Neural progenitor cell (in vitro differentiated cells): Measurements from ENCODE around the gene ARL3. TPM values are rescaled to one million over a fixed set of nuclear protein-coding genes. Genes with fewer than 3 reads are reported as not detected.

Experiments
- DNase-seq: peaks from one replicate; pipeline ENCODE4 v3.0.0-alpha.2; 2016; ENCODE audit warnings: low spot score
- H2AFZ ChIP-seq: fragments of 200-600 bp; sonication (generic); replicated peaks from 2 replicates; pipeline ENCODE4 v1.6.1; 2016; ENCODE audit warnings: antibody characterized with exemption
- H3F3A ChIP-seq: fragments of 200-600 bp; sonication (generic); 2 replicates; pipeline ENCODE4 v1.6.1; 2016; ENCODE audit warnings: antibody characterized with exemption, low read depth
- H3K27ac ChIP-seq: fragments of 200-600 bp; sonication (generic); 2 replicates; pipeline ENCODE4 v1.5.1; 2016; ENCODE audit warnings: mild to moderate bottlenecking
- H3K27me3 ChIP-seq: fragments of 200-600 bp; sonication (generic); 2 replicates; pipeline ENCODE4 v1.6.1; 2016; ENCODE audit warnings: mild to moderate bottlenecking, moderate library complexity
- H3K36me3 ChIP-seq: fragments of 200-600 bp; sonication (generic); 2 replicates; pipeline ENCODE4 v1.5.1; 2016
- H3K4me1 ChIP-seq: fragments of 200-600 bp; sonication (generic); 2 replicates; pipeline ENCODE4 v1.6.1; 2016; ENCODE audit warnings: mixed run types
- H3K4me2 ChIP-seq: fragments of 200-600 bp; sonication (generic); 2 replicates; pipeline ENCODE4 v1.6.1; 2016
- H3K4me3 ChIP-seq: fragments of 200-600 bp; sonication (generic); 2 replicates; pipeline ENCODE4 v1.5.1; 2016
- H3K79me2 ChIP-seq: fragments of 200-600 bp; sonication (generic); 2 replicates; pipeline ENCODE4 v1.6.1; 2016; ENCODE audit warnings: low read depth
- H3K9ac ChIP-seq: fragments of 200-600 bp; sonication (generic); 2 replicates; pipeline ENCODE4 v1.6.1; 2016
- H3K9me3 ChIP-seq: fragments of 200-600 bp; sonication (generic); 2 replicates; pipeline ENCODE4 v1.5.1; 2016; ENCODE audit warnings: low read depth
- H4K20me1 ChIP-seq: fragments of 200-600 bp; sonication (generic); 2 replicates; pipeline ENCODE4 v1.6.1; 2016; ENCODE audit warnings: low read depth
- H3K27ac Mint-ChIP-seq: 3 replicates; pipeline ENCODE4 v1.8.0; 2021; ENCODE audit warnings: mixed read lengths
- H3K27me3 Mint-ChIP-seq: 2 replicates; pipeline ENCODE4 v1.8.0; 2022; ENCODE audit warnings: low read depth, mild to moderate bottlenecking, inconsistent platforms, moderate library complexity, mixed read lengths; ENCODE audit not compliant: insufficient read depth
- H3K36me3 Mint-ChIP-seq: 3 replicates; pipeline ENCODE4 v1.8.0; 2021; ENCODE audit warnings: mixed read lengths
- H3K4me1 Mint-ChIP-seq: 3 replicates; pipeline ENCODE4 v1.8.0; 2021; ENCODE audit warnings: mixed read lengths
- H3K4me3 Mint-ChIP-seq: 3 replicates; pipeline ENCODE4 v1.8.0; 2021; ENCODE audit warnings: mild to moderate bottlenecking, moderate library complexity, mixed read lengths
- H3K9me3 Mint-ChIP-seq: 3 replicates; pipeline ENCODE4 v1.8.0; 2020; ENCODE audit warnings: mixed read lengths
- EZH2 ChIP-seq: fragments of 200-600 bp; sonication (generic); IDR thresholded peaks from 2 replicates; pipeline ENCODE4 v1.6.1; 2017; ENCODE audit warnings: antibody characterized with exemption, mild to moderate bottlenecking, moderate library complexity
- EZH2phosphoT487 ChIP-seq: fragments of 200-600 bp; sonication (generic); IDR thresholded peaks from 2 replicates; pipeline ENCODE4 v1.6.1; 2017; ENCODE audit warnings: antibody characterized with exemption
- total RNA-seq: library from RNA; depleted of rRNA; stranded (reverse); fragments of >200 nt; gene quantifications from 2 replicates; pipeline ENCODE4 v1.2.3, GENCODE V29; 2015; ENCODE audit warnings: low replicate concordance
- TF ChIP-seq, protein P1 (sequence below): fragments of 200-600 bp; sonication (generic); IDR thresholded peaks from 2 replicates; pipeline ENCODE4 v1.5.1; 2017; ENCODE audit warnings: antibody characterized with exemption, mild to moderate bottlenecking

Gene ARL3
- total RNA-seq, 1 donor from 2014 or later, result 29.7 TPM

DNA sequence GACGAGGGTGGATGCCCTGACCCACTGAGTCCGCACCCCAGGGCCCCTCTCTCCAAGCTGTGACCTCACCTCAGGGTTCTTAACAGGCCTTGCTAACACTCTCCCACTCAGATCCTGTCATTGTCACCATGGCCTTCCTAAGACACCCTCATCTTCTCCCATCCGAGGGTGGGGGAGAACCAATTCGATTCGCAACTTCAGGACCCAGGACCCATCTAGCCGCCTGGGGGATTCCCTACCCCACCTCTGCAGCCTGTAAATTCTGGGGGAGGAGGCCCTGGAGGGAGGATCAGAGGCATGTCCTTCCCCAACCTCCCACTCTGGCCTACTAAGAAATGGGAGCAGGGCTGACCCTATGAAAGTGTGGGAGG lies 52.6 kb downstream of the ARL3 start:
- Mint-ChIP-seq H3K9me3 (no peaks in the 10 kb centered on the region), H3K36me3 (peaks cover 8% of the 10 kb centered on the region), H3K4me3 (peak overlapping the region; percentile 48), H3K27ac (no peak overlapping the region), H3K4me1 (peaks cover 20% of the 10 kb centered on the region), H3K27me3 (peaks cover 9% of the 10 kb centered on the region)
- H3K4me3 ChIP-seq, result no peak overlapping the region
- peaks cover 28% of the 10 kb centered on the region for H3F3A ChIP-seq
- DNase-seq, result no peak
- H3K4me2 ChIP-seq, result no peak overlapping the region
- no peak overlapping the region for H3K27ac ChIP-seq
- H3K9me3 ChIP-seq, result no peaks in the 10 kb centered on the region
- H3K9ac ChIP-seq, result no peak overlapping the region
- no peaks in the 10 kb centered on the region for H3K79me2 ChIP-seq
- no peaks in the 10 kb centered on the region for H3K27me3 ChIP-seq
- TF ChIP-seq EZH2phosphoT487 (no peak), EZH2 (no peak)
- TF ChIP-seq, protein P1, sequence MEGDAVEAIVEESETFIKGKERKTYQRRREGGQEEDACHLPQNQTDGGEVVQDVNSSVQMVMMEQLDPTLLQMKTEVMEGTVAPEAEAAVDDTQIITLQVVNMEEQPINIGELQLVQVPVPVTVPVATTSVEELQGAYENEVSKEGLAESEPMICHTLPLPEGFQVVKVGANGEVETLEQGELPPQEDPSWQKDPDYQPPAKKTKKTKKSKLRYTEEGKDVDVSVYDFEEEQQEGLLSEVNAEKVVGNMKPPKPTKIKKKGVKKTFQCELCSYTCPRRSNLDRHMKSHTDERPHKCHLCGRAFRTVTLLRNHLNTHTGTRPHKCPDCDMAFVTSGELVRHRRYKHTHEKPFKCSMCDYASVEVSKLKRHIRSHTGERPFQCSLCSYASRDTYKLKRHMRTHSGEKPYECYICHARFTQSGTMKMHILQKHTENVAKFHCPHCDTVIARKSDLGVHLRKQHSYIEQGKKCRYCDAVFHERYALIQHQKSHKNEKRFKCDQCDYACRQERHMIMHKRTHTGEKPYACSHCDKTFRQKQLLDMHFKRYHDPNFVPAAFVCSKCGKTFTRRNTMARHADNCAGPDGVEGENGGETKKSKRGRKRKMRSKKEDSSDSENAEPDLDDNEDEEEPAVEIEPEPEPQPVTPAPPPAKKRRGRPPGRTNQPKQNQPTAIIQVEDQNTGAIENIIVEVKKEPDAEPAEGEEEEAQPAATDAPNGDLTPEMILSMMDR, result no peak
- no peak overlapping the region for H2AFZ ChIP-seq
- peaks cover 10% of the 10 kb centered on the region for H3K4me1 ChIP-seq
- no peaks in the 10 kb centered on the region for H3K36me3 ChIP-seq
- no peaks in the 10 kb centered on the region for H4K20me1 ChIP-seq

DNA sequence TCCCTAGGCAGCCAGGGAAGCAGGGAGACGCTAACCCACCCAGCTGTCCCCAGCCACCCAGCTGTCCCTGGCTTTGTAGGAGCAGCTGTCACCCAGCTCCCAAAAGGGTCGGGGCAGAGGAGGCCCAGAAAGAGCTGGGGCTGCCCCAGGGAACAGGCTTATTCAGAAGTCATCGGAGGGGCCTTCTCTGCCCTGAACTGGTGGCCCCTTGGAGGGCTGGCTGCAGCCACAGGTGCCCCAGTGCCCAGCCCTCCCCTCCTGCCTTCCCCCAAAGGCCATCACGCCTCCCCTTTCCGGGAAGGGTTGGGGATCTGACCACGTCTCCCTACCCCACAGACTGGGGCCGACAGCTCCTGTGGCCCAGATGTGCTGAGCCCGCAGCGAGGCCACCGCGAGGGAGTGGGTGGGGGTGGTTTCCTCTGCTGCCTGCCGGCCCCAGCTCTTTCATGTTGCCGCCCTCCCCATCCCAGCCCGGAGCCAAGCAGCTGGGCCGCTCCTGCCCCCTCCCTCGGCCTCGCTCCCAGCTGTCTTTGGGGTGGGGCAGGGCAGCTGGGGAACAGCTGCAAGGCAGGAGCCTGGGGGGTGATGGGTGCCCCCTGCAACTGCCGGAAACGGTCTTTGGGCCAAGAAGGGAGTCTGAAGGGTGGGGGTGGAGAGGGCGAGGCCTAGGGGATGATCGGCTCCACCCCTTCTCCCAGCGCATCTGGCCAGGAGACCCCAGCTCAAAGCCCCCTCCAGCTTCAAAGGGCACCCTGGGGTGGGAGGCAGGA lies 53.1 kb downstream of the ARL3 start:
- Histone ChIP-seq H3K4me2 (peak overlapping the region; percentile 59), H3F3A (peaks cover 23% of the 10 kb centered on the region), H3K4me1 (peaks cover 10% of the 10 kb centered on the region), H3K27ac (no peak overlapping the region), H3K36me3 (no peaks in the 10 kb centered on the region), H3K79me2 (no peaks in the 10 kb centered on the region), H4K20me1 (no peaks in the 10 kb centered on the region), H3K27me3 (no peaks in the 10 kb centered on the region), H3K9me3 (no peaks in the 10 kb centered on the region), H3K9ac (no peak overlapping the region), H3K4me3 (no peak overlapping the region), H2AFZ (no peak overlapping the region)
- peaks cover 9% of the 10 kb centered on the region for H3K27me3 Mint-ChIP-seq
- no peak overlapping the region for H3K4me3 Mint-ChIP-seq
- DNase-seq, result peak; percentile 50
- TF ChIP-seq, protein P1, result no peak
- TF ChIP-seq EZH2phosphoT487 (no peak), EZH2 (no peak)
- peaks cover 16% of the 10 kb centered on the region for H3K4me1 Mint-ChIP-seq
- H3K9me3 Mint-ChIP-seq, result no peaks in the 10 kb centered on the region
- no peak overlapping the region for H3K27ac Mint-ChIP-seq
- peaks cover 8% of the 10 kb centered on the region for H3K36me3 Mint-ChIP-seq

DNA sequence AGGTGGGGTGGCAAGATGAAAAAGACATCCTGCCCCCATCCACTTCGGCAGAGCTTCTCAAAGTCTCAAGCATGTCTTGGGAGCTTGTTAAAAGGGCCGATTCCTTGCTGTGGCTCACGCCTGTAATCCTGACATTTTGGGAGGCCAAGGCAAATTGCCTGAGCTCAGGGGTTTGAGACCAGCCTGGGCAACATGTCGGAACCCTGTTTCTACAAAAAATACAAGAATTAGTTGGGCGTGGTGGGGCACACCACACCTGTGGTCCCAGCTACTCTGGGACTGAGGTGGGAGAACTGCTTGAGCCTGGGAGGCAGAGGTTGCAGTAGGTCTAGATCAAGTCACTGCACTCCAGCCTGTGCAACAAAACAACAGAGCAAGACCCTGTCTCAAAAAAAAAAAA lies 55.4 kb downstream of the ARL3 start:
- Histone ChIP-seq H3K4me2 (no peak overlapping the region), H3K9me3 (no peaks in the 10 kb centered on the region), H4K20me1 (peaks cover 13% of the 10 kb centered on the region), H3K4me1 (peaks cover 10% of the 10 kb centered on the region), H3K79me2 (peaks cover 5% of the 10 kb centered on the region), H2AFZ (no peak overlapping the region), H3K4me3 (no peak overlapping the region), H3K9ac (no peak overlapping the region), H3K27ac (peak overlapping the region; percentile 67), H3K36me3 (no peaks in the 10 kb centered on the region), H3K27me3 (no peaks in the 10 kb centered on the region), H3F3A (peaks cover 21% of the 10 kb centered on the region)
- TF ChIP-seq EZH2 (no peak), EZH2phosphoT487 (no peak)
- TF ChIP-seq, protein P1, result no peak
- no peak for DNase-seq
- Mint-ChIP-seq H3K27ac (peak overlapping the region; percentile 42), H3K9me3 (no peaks in the 10 kb centered on the region), H3K4me3 (no peak overlapping the region), H3K27me3 (peaks cover 5% of the 10 kb centered on the region), H3K4me1 (peaks cover 15% of the 10 kb centered on the region), H3K36me3 (peaks cover 18% of the 10 kb centered on the region)
